Panc1 (cell line): Measurements from ENCODE around the gene CNGA1. TPM values are rescaled to one million over a fixed set of nuclear protein-coding genes. Genes with fewer than 3 reads are reported as not detected.

Experiments
- ATAC-seq: fragments of 200-7000 bp; cut with Tn5 transposase; 2 replicates; pipeline ENCODE4 v1.9.1; 2020; ENCODE audit warnings: mild to moderate bottlenecking, moderate library complexity
- BruUV-seq: library from RNA; stranded (reverse); fragments of 400-500 nt; replicated peaks from 2 replicates; lab custom pipeline; 2021; lab: Mats Ljungman, UMichigan
- CTCF ChIA-PET: fragments of 300-600 bp; sonication (Branson Sonifier 250); formaldehyde crosslinking; loops from one replicate; lab custom pipeline; 2022; ENCODE audit warnings: antibody characterized with exemption; lab: Charles Lee
- POLR2A ChIA-PET: fragments of 300-600 bp; sonication (Branson Sonifier 250); formaldehyde crosslinking; loops from one replicate; lab custom pipeline; 2022; ENCODE audit warnings: antibody characterized with exemption; lab: Charles Lee
- DNase-seq: peaks from one replicate; pipeline ENCODE4 v3.0.0-alpha.2; 2010; ENCODE audit warnings: low read depth, low spot score
- H3K27ac ChIP-seq: 2 replicates; pipeline ENCODE4 v1.5.1; 2011; ENCODE audit warnings: mild to moderate bottlenecking, low read length, inconsistent platforms
- H3K27me3 ChIP-seq: fragments of 200-500 bp; sonication (Bioruptor generic); 2 replicates; pipeline ENCODE4 v1.6.0; 2014; ENCODE audit warnings: low read length, inconsistent platforms; ENCODE audit not compliant: control insufficient read depth, insufficient read depth
- H3K36me3 ChIP-seq: fragments of 200-500 bp; sonication (Bioruptor generic); 2 replicates; pipeline ENCODE4 v1.5.1; 2014; ENCODE audit warnings: inconsistent platforms, mild to moderate bottlenecking, low read length, moderate library complexity; ENCODE audit not compliant: control insufficient read depth, insufficient read depth
- H3K4me1 ChIP-seq: 2 replicates; pipeline ENCODE4 v1.5.1; 2011; ENCODE audit warnings: inconsistent platforms, mild to moderate bottlenecking, low read length, moderate library complexity; ENCODE audit not compliant: control insufficient read depth, insufficient read depth
- H3K4me3 ChIP-seq, 2 experiments: 2 replicates each; pipeline ENCODE4 v1.5.1; 2011 to 2012; ENCODE audit warnings: low read depth in 2 of 2, low read length in 2 of 2, mild to moderate bottlenecking in 2 of 2, inconsistent platforms in 1 of 2, moderate library complexity in 1 of 2
- H3K9me3 ChIP-seq: fragments of 200-500 bp; sonication (Bioruptor generic); 2 replicates; pipeline ENCODE4 v1.5.1; 2014; ENCODE audit warnings: low read depth, mild to moderate bottlenecking, inconsistent platforms, low read length, moderate library complexity; ENCODE audit not compliant: control insufficient read depth, insufficient read depth
- CTCF ChIP-seq: fragments of 450-650 bp; IDR thresholded peaks from 2 replicates; pipeline ENCODE4 v1.5.1; 2017; ENCODE audit warnings: mild to moderate bottlenecking
- POLR2AphosphoS5 ChIP-seq: IDR thresholded peaks from 2 replicates; pipeline ENCODE4 v1.6.1; 2012; ENCODE audit warnings: mild to moderate bottlenecking, low read depth, low read length, moderate library complexity
- REST ChIP-seq, 2 experiments: IDR thresholded peaks; 2 replicates each; pipeline ENCODE4 v1.6.1; 2011 to 2012; ENCODE audit warnings: low read depth in 2 of 2, control low read depth in 1 of 2, low read length in 1 of 2, mild to moderate bottlenecking in 1 of 2, moderate library complexity in 1 of 2; ENCODE audit not compliant: insufficient read depth in 1 of 2
- SIN3A ChIP-seq: IDR thresholded peaks from 2 replicates; pipeline ENCODE4 v1.6.1; 2012; ENCODE audit warnings: low read depth, mild to moderate bottlenecking, low read length, moderate library complexity, borderline replicate concordance; ENCODE audit not compliant: insufficient read depth
- TCF7L2 ChIP-seq: IDR thresholded peaks from 2 replicates; pipeline ENCODE4 v1.6.1; 2011; ENCODE audit warnings: mild to moderate bottlenecking, low read depth, low read length, inconsistent platforms
- in situ Hi-C: cut with HindIII; loops from 2 replicates; pipeline ENCODE4 v1.10.0; 2016; ENCODE audit warnings: low sequenced_read_pairs, low pct_unique_long_range_greater_than_20kb
- intact Hi-C: fragments of 100-400 bp; cut with micrococcal nuclease; formaldehyde crosslinking; loops from one replicate; pipeline ENCODE4 v1.10.0; 2022; ENCODE audit not compliant: unreplicated experiment
- total RNA-seq: library from RNA; stranded (reverse); gene quantifications from one replicate; pipeline ENCODE4 v1.2.1, GENCODE V29; 2021; ENCODE audit not compliant: unreplicated experiment

CNGA1 gene
- total RNA-seq, 1 experiment from 2014 or later: 0.23 TPM

GRCh38 chr4:48051078-48051477 is 34.6 kb upstream of the CNGA1 start:
- Histone ChIP-seq H3K36me3 (no peaks in the 10 kb centered on the region), H3K9me3 (no peaks in the 10 kb centered on the region), H3K27ac (no peak overlapping the region), H3K4me3 (no peak overlapping the region), H3K27me3 (no peaks in the 10 kb centered on the region), H3K4me1 (no peaks in the 10 kb centered on the region)
- intact Hi-C loops (no loop called here), in situ Hi-C loops (no loop called here)
- DNase-seq: no peak
- CTCF ChIA-PET: no interaction called here
- TF ChIP-seq POLR2AphosphoS5: no peak
- no peak for TF ChIP-seq SIN3A
- TF ChIP-seq TCF7L2: no peak
- no peak for TF ChIP-seq CTCF
- TF ChIP-seq REST (IDR thresholded peaks at IDR 0.05; ENCODE audit: insufficient read depth in 1 of 2, low read depth in 2 of 2, low read length in 1 of 2): no peak
- POLR2A ChIA-PET: no interaction called here
- BruUV-seq: no TSS peak
- no peak for ATAC-seq

DNA sequence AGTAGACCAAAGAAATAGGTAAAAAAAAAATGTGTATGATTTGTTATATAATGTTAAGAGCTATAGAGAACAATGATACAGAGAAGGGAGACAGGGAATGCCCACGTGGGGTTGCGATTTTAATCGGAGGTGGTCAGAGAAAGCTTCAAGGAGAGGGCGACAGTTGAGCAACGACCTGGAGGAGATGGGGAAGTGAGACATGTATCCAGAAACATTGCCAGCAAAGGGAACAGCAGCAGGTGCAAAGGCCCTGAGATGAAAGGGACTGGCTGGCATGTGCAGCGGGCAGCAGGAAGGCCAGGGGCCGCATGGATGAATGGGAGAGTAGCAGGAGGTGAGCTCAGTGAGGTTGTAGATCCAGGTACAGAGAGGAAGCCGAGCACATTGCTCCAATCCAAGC is 33.0 kb upstream of the CNGA1 start:
- no peak for DNase-seq
- TF ChIP-seq REST (IDR thresholded peaks at IDR 0.05; ENCODE audit: insufficient read depth in 1 of 2, low read depth in 2 of 2, low read length in 1 of 2) (no peak), SIN3A (no peak), CTCF (no peak), POLR2AphosphoS5 (no peak), TCF7L2 (no peak)
- H3K27me3 ChIP-seq: no peaks in the 10 kb centered on the region
- H3K4me1 ChIP-seq: no peaks in the 10 kb centered on the region
- no peaks in the 10 kb centered on the region for H3K9me3 ChIP-seq
- POLR2A ChIA-PET: no interaction called here
- no peaks in the 10 kb centered on the region for H3K36me3 ChIP-seq
- BruUV-seq: no TSS peak
- no peak overlapping the region for H3K27ac ChIP-seq
- intact Hi-C loops: no loop called here
- ATAC-seq: no peak
- no peak overlapping the region for H3K4me3 ChIP-seq
- in situ Hi-C loops: no loop called here
- CTCF ChIA-PET: no interaction called here
